Renal cortical epithelial cell (primary cell): ENCODE data around the gene EML2. TPM values are rescaled to one million over a fixed set of nuclear protein-coding genes. Genes with fewer than 3 reads are reported as not detected.

Experiments
- total RNA-seq: library from RNA; depleted of rRNA; stranded (reverse); fragments of >200 nt; gene quantifications from 2 replicates; pipeline ENCODE4 v1.2.3, GENCODE V29; 2014

Gene EML2
- total RNA-seq, 1 donor from 2014 or later: 47.4 TPM

Other genes with a start within 250 kb of the EML2 start
- 10.9 and 32.8 TPM in 2 replicates for gene PPP1R13L, start 234.3 kb downstream of the EML2 start, total RNA-seq
- gene POLR1G, start 232.8 kb downstream of the EML2 start, total RNA-seq: 10.7 and 11.8 TPM in 2 replicates
- 41.9 and 54.7 TPM in 2 replicates for gene ERCC1, start 215.5 kb downstream of the EML2 start, total RNA-seq
- gene FOSB, start 171.4 kb downstream of the EML2 start, total RNA-seq: 1.4 and 18.3 TPM in 2 replicates
- 5.8 and 20.0 TPM in 2 replicates for gene RTN2, start 142.3 kb downstream of the EML2 start, total RNA-seq
- gene PPM1N, start 141.0 kb downstream of the EML2 start, total RNA-seq: 0.75 and 1.0 TPM in 2 replicates
- gene VASP, start 131.9 kb downstream of the EML2 start, total RNA-seq: 66.0 and 224 TPM in 2 replicates
- 8.7 and 14.5 TPM in 2 replicates for gene OPA3, start 54.6 kb downstream of the EML2 start, total RNA-seq
- gene GPR4, start 37.2 kb downstream of the EML2 start, total RNA-seq: under 0.01 TPM in 1 of 2 replicates, not detected in the other
- gene GIPR, start 28.8 kb upstream of the EML2 start, total RNA-seq: 0.50 and 1.0 TPM in 2 replicates
- 120 and 333 TPM in 2 replicates for gene SNRPD2, start 52.6 kb upstream of the EML2 start, total RNA-seq
- gene QPCTL, start 53.3 kb upstream of the EML2 start, total RNA-seq: 10.9 and 24.1 TPM in 2 replicates
- gene FBXO46, start 91.5 kb upstream of the EML2 start, total RNA-seq: 4.5 and 9.0 TPM in 2 replicates
- not detected in 2 replicates for gene MEIOSIN, start 94.0 kb upstream of the EML2 start, total RNA-seq
- 6.3 and 12.9 TPM in 2 replicates for gene SIX5, start 129.9 kb upstream of the EML2 start, total RNA-seq
- gene DMPK, start 143.1 kb upstream of the EML2 start, total RNA-seq: 6.1 and 32.3 TPM in 2 replicates
- 24.0 and 37.0 TPM in 2 replicates for gene DMWD, start 153.4 kb upstream of the EML2 start, total RNA-seq
- 0.10 TPM in 1 of 2 replicates, not detected in the other for gene RSPH6A, start 175.9 kb upstream of the EML2 start, total RNA-seq
- 16.3 and 55.0 TPM in 2 replicates for gene SYMPK, start 223.8 kb upstream of the EML2 start, total RNA-seq
- gene FOXA3, start 224.9 kb upstream of the EML2 start, total RNA-seq: 0.52 and 1.5 TPM in 2 replicates
- gene IRF2BP1, start 246.7 kb upstream of the EML2 start, total RNA-seq: 23.1 and 27.6 TPM in 2 replicates